Measurements from ENCODE around the gene TMEM243. TPM values are rescaled to one million over a fixed set of nuclear protein-coding genes. Genes with fewer than 3 reads are reported as not detected.

TMEM243 gene
- total and polyA plus RNA-seq, 5 experiments from 2014 or later: 79.3 to 138 (median 89.5) TPM

DNA sequence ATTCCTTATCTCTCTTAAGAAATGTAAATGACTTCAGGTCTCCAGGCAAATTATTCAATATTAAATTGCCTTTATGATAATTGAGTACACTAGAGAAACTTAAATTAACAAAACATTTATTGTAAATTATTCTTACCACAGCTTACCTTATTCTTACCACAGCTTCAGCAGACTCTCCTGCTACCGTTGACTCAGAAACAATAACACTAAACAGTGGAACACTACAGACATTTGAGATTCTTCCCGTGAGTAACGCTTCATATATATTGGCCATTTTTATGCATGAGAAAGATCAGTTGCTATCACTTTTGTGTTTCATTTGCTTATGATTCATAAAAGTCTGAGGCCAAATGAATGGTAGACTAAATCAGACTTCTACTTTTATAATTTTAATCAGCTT, 28.7 kb downstream of the TMEM243 start:
- no peak for ATAC-seq
- DNase-seq: no peak
- H3K27me3 Mint-ChIP-seq: no peaks in the 10 kb centered on the region
- H3K36me3 Mint-ChIP-seq: peaks cover 0 to 80% (median 5%) of the 10 kb centered on the region in 3 donors
- peak overlapping the region in 8 of 10 donors; percentile 11 to 87 (median 52) for H3K27ac Mint-ChIP-seq
- POLR2A ChIA-PET: interaction anchor here (0.5 to 2.8 kb wide), 3 partner anchors 27 to 30 kb away, joined by 4 to 16 read pairs (median 5); partner anchors contain the start of gene TMEM243
- H3K4me1 Mint-ChIP-seq: peaks cover 21 to 40% (median 31%) of the 10 kb centered on the region in 4 donors
- no peaks in the 10 kb centered on the region for H3K9me3 Mint-ChIP-seq
- no peak overlapping the region for H3K4me3 Mint-ChIP-seq

DNA sequence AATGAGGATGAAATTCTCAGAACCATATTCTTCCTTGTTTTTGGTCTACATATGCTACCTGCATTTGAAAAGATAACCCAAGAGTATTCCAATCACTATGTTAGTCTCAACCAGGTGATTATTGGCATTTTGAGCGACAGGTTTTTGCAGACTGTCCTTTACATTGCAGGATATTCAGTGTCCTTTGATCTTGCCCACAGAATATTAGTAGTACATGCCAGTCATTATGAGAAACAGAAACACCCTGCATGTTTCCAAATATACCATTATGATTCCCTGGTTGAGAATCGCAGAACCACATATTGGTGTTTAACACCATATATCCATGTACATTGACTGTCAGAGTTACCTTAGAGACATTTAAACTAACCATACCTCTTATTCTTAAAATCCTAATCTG, 30.6 kb downstream of the TMEM243 start:
- H3K9me3 Mint-ChIP-seq: no peaks in the 10 kb centered on the region
- H3K4me1 Mint-ChIP-seq: peaks cover 21 to 30% (median 30%) of the 10 kb centered on the region in 4 donors
- no peaks in the 10 kb centered on the region for H3K27me3 Mint-ChIP-seq
- peaks cover 0 to 81% (median 18%) of the 10 kb centered on the region in 3 donors for H3K36me3 Mint-ChIP-seq
- POLR2A ChIA-PET: no interaction called here
- no peak for DNase-seq
- H3K4me3 Mint-ChIP-seq: no peak overlapping the region
- H3K27ac Mint-ChIP-seq: peak overlapping the region in 8 of 10 donors; percentile 2 to 61 (median 20)
- ATAC-seq: no peak

DNA sequence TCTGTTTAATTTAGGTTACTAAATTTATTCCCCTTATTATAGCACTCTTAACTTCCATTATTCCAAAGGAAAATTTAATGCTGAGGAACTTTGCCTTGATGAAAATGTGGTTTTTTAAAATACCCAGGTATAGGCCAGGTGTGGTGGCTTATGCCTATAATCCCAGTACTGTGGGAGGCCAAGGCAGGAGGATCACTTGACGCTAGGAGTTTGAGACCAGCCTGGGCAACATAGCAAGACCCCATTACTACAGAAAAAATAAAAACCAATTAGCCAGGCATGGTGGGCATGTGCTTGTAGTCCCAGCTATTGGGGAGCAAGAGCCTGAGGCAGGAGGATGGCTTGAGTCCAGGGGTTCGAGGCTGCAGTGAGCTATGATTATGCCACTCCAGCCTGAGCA, 32.4 kb downstream of the TMEM243 start:
- no peak for DNase-seq
- ATAC-seq: no peak
- no peak overlapping the region for H3K4me3 Mint-ChIP-seq
- peaks cover 0 to 84% (median 24%) of the 10 kb centered on the region in 3 donors for H3K36me3 Mint-ChIP-seq
- no peaks in the 10 kb centered on the region for H3K27me3 Mint-ChIP-seq
- POLR2A ChIA-PET: interaction anchor here (1.5 to 2.2 kb wide), 3 partner anchors 25 to 34 kb away, joined by 3 to 11 read pairs (median 7); partner anchors contain the start of gene TMEM243
- no peaks in the 10 kb centered on the region for H3K9me3 Mint-ChIP-seq
- H3K4me1 Mint-ChIP-seq: peaks cover 14 to 27% (median 19%) of the 10 kb centered on the region in 4 donors
- peak overlapping the region in 4 of 10 donors; percentile 35 to 60 (median 58) for H3K27ac Mint-ChIP-seq

DNA sequence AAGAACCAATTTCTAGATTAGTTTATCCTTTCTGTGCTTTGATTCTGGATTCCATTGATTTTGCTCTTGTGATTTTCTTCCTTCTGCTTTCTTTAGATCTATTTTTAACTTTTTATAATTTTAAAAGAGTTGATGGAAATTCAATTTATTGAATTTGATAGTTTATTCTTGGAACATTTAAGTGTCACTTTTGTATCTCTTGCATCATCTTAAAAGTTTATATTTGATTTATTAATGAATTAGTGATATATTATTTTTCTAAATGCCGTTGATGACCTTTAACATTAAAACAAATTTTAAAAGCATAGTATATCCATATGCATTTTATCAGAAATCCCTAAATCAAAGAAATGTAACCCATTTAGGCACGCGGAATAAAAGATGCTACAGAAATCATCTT, 40.4 kb downstream of the TMEM243 start:
- POLR2A ChIA-PET: no interaction called here
- DNase-seq: no peak
- H3K27ac Mint-ChIP-seq: no peak overlapping the region

DNA sequence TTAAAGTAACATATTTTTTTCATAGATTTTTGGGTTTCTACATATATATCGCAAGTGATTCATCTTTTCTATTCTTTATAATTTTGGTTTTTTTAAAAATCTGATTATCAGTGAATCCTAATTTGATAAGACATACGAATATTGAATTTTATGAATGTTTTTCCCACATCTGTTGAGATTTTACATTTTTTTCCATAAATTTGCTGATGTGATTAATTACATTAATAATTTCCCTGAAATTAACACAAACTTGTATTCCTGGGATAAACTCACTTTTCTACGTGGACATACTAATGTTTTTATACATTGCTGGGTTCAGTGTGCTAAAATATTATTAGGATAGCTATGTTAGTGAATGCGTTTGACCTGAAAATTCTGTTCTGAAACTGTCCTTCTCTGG, 41.2 kb downstream of the TMEM243 start:
- DNase-seq: no peak
- Mint-ChIP-seq H3K27me3 (no peaks in the 10 kb centered on the region), H3K4me1 (peaks cover 19 to 32% (median 25%) of the 10 kb centered on the region in 4 donors), H3K4me3 (no peak overlapping the region), H3K36me3 (peaks cover 4 to 81% (median 23%) of the 10 kb centered on the region in 3 donors), H3K27ac (peak overlapping the region in 3 of 10 donors; percentile 31 to 79 (median 53)), H3K9me3 (no peaks in the 10 kb centered on the region)
- ATAC-seq: no peak
- POLR2A ChIA-PET: interaction anchor here (1.4 kb wide), 1 partner anchor 41 kb away, joined by 3 read pairs; the partner anchor contains the start of gene TMEM243

More for the DNA sequence above, 40.4 kb downstream of the TMEM243 start:
- peaks cover 4 to 81% (median 22%) of the 10 kb centered on the region in 3 donors for H3K36me3 Mint-ChIP-seq
- H3K4me1 Mint-ChIP-seq: peaks cover 20 to 28% (median 26%) of the 10 kb centered on the region in 4 donors
- no peaks in the 10 kb centered on the region for H3K9me3 Mint-ChIP-seq
- H3K4me3 Mint-ChIP-seq: no peak overlapping the region
- no peaks in the 10 kb centered on the region for H3K27me3 Mint-ChIP-seq
- no peak for ATAC-seq

DNA sequence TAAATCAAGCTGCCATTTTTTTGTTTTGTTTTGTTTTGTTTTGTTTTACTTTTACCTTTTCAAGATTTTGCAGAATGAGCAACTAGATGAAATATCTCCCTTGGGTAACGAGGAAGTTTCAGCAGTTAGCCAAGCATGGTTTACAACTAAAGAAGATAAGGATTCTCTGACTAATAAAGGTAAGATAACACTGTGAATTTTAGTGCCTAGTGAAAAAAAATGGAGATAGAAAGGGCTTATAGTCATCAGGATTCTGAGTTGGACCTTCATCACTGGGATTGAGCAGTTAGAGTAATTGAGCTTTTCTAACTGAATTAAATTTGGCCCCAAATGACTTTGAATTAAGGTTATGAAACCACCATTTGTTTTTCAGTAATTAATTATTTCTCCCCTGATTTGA, 46.1 kb downstream of the TMEM243 start:
- ATAC-seq: no peak
- POLR2A ChIA-PET: interaction anchor here (1.8 kb wide), 1 partner anchor 46 kb away, joined by 8 read pairs; the partner anchor contains the start of gene TMEM243
- DNase-seq: no peak
- H3K27ac Mint-ChIP-seq: peak overlapping the region in 7 of 10 donors; percentile 7 to 66 (median 50)
- peaks cover 4 to 87% (median 26%) of the 10 kb centered on the region in 3 donors for H3K36me3 Mint-ChIP-seq
- H3K4me1 Mint-ChIP-seq: peaks cover 21 to 45% (median 32%) of the 10 kb centered on the region in 4 donors
- no peaks in the 10 kb centered on the region for H3K27me3 Mint-ChIP-seq
- no peak overlapping the region for H3K4me3 Mint-ChIP-seq
- H3K9me3 Mint-ChIP-seq: no peaks in the 10 kb centered on the region

DNA sequence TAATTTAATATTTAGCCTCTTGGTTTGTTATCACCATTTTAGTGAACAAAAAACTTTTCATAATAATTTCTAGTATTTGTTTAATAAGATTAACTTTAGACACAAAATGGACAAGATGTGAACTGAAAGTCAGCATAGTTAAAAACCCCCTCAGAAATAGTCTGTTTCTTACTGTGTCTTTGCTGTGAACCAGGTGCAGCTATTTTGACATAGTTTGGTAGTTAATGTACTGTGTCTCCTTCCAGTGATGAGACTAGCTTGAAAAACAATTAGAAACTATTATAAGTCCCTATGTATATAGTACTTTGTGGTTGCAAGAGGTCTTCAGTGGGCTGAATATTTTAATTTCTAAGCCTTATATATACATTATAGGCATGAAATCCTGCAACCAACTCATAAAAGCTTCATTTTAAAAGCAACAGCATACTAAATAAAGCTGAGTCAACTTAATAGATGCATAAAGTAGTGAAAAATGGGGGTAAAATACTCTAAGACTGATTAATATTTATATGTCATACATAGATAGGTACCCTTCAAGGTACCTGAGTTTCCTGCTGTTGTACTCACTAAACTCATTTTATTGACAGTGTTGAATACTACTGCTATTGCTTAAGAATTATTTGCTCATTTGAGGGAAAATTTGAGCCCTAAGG, 48.1 kb downstream of the TMEM243 start:
- POLR2A ChIA-PET: interaction anchor here (1.1 to 1.8 kb wide), 4 partner anchors 14 to 49 kb away, joined by 3 to 8 read pairs (median 5); partner anchors contain the start of genes DMTF1 and TMEM243
- Mint-ChIP-seq H3K9me3 (no peaks in the 10 kb centered on the region), H3K36me3 (peaks cover 4 to 89% (median 31%) of the 10 kb centered on the region in 3 donors), H3K27me3 (no peaks in the 10 kb centered on the region), H3K4me1 (peaks cover 19 to 43% (median 29%) of the 10 kb centered on the region in 4 donors), H3K4me3 (no peak overlapping the region), H3K27ac (no peak overlapping the region)
- ATAC-seq (no peak), DNase-seq (no peak)

DNA sequence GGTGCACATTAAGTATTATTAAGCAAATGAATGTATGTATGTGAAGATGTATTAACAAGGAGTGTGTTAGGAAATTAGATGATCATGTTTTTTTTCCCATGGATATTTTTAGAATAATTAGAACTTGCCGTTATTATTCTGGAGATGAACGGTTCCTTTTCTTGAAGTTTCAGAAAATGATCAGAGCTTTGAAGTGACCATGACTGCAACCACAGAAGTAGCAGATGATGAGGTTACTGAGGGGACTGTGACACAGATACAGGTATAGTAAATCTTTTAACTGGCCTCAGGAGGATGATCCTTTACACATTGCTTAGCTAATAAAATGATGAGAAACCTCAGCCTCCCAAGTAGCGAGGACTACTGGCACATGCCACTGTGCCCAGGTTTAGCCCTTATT, 48.7 kb downstream of the TMEM243 start:
- POLR2A ChIA-PET: interaction anchor here (1.1 to 1.7 kb wide), 3 partner anchors 14 to 49 kb away, joined by 3 to 6 read pairs (median 4); partner anchors contain the start of genes DMTF1 and TMEM243

DNA sequence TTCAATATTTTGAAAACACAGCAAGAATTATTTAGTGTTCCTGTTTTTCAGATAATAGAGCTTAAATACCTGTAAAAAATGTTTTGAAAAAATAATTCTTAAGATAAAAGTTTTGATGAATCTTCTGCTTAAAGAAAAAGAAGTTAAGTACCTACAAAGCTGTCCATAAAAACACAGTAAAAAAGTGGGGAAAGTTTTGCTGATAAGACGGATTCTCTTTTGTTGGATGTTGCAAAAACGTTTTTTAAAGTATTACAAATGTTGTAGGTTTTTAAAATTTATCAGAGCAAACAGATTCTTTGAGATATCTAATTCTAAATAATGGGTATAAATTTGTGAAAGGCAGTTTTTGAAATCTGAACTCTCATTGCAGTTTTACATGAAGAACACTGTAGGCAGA, 55.1 kb downstream of the TMEM243 start:
- H3K27ac Mint-ChIP-seq: peak overlapping the region in 2 of 10 donors; percentile 36
- peaks cover 7 to 73% (median 26%) of the 10 kb centered on the region in 3 donors for H3K36me3 Mint-ChIP-seq
- H3K4me3 Mint-ChIP-seq: no peak overlapping the region
- POLR2A ChIA-PET: interaction anchor here (0.6 to 1.1 kb wide), 3 partner anchors 12 to 52 kb away, joined by 4 to 5 read pairs (median 4); partner anchors contain the start of gene DMTF1
- H3K27me3 Mint-ChIP-seq: no peaks in the 10 kb centered on the region
- no peaks in the 10 kb centered on the region for H3K9me3 Mint-ChIP-seq
- peaks cover 19 to 54% (median 38%) of the 10 kb centered on the region in 4 donors for H3K4me1 Mint-ChIP-seq
- DNase-seq (no peak), ATAC-seq (no peak)

More for the DNA sequence above, 48.7 kb downstream of the TMEM243 start:
- H3K36me3 Mint-ChIP-seq: peaks cover 6 to 89% (median 32%) of the 10 kb centered on the region in 3 donors
- ATAC-seq: no peak
- no peaks in the 10 kb centered on the region for H3K27me3 Mint-ChIP-seq
- peak overlapping the region in 5 of 10 donors; percentile 1 to 71 (median 61) for H3K27ac Mint-ChIP-seq
- H3K4me1 Mint-ChIP-seq: peaks cover 16 to 39% (median 26%) of the 10 kb centered on the region in 4 donors
- no peak for DNase-seq
- H3K9me3 Mint-ChIP-seq: no peaks in the 10 kb centered on the region
- no peak overlapping the region for H3K4me3 Mint-ChIP-seq

DNA sequence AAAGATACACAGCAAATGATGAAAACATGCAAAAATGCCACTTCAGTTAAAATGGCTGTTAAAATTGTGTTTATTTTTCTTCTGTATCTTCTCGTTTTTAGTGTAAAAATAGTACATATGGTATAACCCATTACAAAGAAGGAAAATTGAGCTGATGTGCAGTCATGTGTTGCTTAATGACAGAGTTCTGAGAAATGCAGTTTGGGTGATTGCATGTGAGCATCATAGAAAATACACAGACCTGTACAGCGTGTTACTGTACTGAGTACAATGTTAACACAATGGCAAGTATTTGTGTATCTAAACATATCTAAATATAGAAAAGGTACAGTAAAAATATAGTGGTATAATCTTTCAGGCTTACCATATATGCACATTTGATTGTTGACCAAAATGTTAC, 60.0 kb downstream of the TMEM243 start:
- H3K4me3 Mint-ChIP-seq: no peak overlapping the region

DNA sequence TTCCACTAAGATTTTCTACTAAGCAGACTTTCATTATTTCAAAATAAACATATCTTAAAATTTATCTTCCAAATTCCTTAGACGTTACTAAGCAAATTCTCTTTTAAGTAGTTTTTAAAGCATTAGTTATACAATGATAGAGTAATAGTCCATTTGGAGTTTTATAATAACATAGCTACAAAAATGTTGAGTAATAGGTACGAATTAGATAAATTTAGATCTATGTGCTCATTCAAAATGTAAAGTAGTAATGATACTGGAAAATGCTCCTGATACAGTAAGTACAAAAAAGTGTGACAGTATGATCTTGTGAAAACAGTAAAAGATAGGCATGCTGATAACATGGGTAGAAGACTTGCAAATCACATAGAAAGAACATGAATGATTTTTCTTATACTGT, 62.8 kb downstream of the TMEM243 start:
- Mint-ChIP-seq H3K9me3 (no peaks in the 10 kb centered on the region), H3K36me3 (peaks cover 0 to 14% (median 2%) of the 10 kb centered on the region in 3 donors), H3K27me3 (no peaks in the 10 kb centered on the region), H3K4me1 (peaks cover 28 to 81% (median 57%) of the 10 kb centered on the region in 4 donors), H3K4me3 (peak overlapping the region in 7 of 10 donors; percentile 4 to 93 (median 42)), H3K27ac (peak overlapping the region in 4 of 10 donors; percentile 11 to 53 (median 31))
- no peak for DNase-seq
- ATAC-seq: no peak
- POLR2A ChIA-PET: no interaction called here

More for the DNA sequence above, 60.0 kb downstream of the TMEM243 start:
- H3K27ac Mint-ChIP-seq: peak overlapping the region in 5 of 10 donors; percentile 16 to 71 (median 32)
- H3K4me1 Mint-ChIP-seq: peaks cover 20 to 75% (median 53%) of the 10 kb centered on the region in 4 donors
- no peaks in the 10 kb centered on the region for H3K27me3 Mint-ChIP-seq
- H3K36me3 Mint-ChIP-seq: peaks cover 0 to 33% (median 7%) of the 10 kb centered on the region in 3 donors
- DNase-seq (no peak), ATAC-seq (no peak)
- POLR2A ChIA-PET: no interaction called here
- H3K9me3 Mint-ChIP-seq: no peaks in the 10 kb centered on the region

DNA sequence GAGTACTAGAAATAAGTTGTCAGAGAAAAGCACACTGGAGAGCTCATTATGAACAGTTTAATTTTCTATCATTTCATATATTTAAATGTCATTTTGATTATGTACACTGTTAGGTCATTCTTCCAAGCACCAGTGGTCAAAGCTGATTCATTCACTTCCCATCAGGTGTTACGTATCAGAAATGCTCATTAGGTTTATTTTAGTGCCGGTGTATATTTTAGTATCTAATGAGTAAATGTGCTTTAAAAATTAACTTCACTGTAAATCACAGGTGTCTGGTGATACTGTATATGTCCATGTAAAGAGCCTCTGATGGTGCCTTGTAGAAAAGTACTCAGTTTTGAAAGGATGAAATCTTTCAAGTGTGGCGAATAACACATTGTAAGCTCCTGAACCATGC, 63.7 kb downstream of the TMEM243 start:
- Mint-ChIP-seq H3K36me3 (peaks cover 0 to 14% (median 2%) of the 10 kb centered on the region in 3 donors), H3K27me3 (no peaks in the 10 kb centered on the region), H3K9me3 (no peaks in the 10 kb centered on the region), H3K27ac (peak overlapping the region in 6 of 10 donors; percentile 9 to 64 (median 26)), H3K4me1 (peaks cover 28 to 81% (median 59%) of the 10 kb centered on the region in 4 donors), H3K4me3 (peak overlapping the region in 9 of 10 donors; percentile 26 to 93 (median 59))
- DNase-seq (no peak), ATAC-seq (no peak)
- POLR2A ChIA-PET: interaction anchor here (4.9 to 6.2 kb wide), 2 partner anchors 57 to 63 kb away, joined by 46 to 136 read pairs; partner anchors contain the start of gene TMEM243

All from naive thymus-derived CD8-positive, alpha-beta T cell (primary cell).